Right forelimb (tissue), 1 donor: ENCODE measurements around the gene NDUFA3.
A peak's percentile ranks its signal among the peaks of the same experiment; 100 is the strongest.
"Not testable (repeated sequence)": the region's sequence is repeated elsewhere in the genome, so short reads cannot be mapped to it uniquely, and the experiment has no call there.

Experiments
- DNase-seq: peaks from one replicate; pipeline ENCODE4 v3.0.0-alpha.2; 2018

NDUFA3 gene

GRCh38 chr19:54102421-54103169 is at the start of gene NDUFA3:
Gene NDUFA3, plus strand, starts transcription at chr19:54102855. Its CDS starts 24 bp downstream, at chr19:54102879.
- DNase-seq = peak; percentile 96

GRCh38 chr19:54062643-54063042 is 40.0 kb upstream of the NDUFA3 start:
- no peak for DNase-seq

- DNase-seq = no peak
Observed at GRCh38 chr19:54063350-54064116, 39.1 kb upstream of the NDUFA3 start, which contains the start of gene VSTM1. Gene VSTM1, minus strand, starts transcription at chr19:54063897. Its CDS starts 120 bp downstream, at chr19:54063777.

- no peak for DNase-seq
Observed at GRCh38 chr19:54069470-54069869, 33.2 kb upstream of the NDUFA3 start.

GRCh38 chr19:54073829-54074228 is 28.8 kb upstream of the NDUFA3 start:
- no peak for DNase-seq

GRCh38 chr19:54074851-54075250 is 27.8 kb upstream of the NDUFA3 start:
- no peak for DNase-seq

GRCh38 chr19:54077334-54077733 is 25.3 kb upstream of the NDUFA3 start:
- no peak for DNase-seq

- DNase-seq = no peak
Observed at GRCh38 chr19:54081032-54081431, 21.6 kb upstream of the NDUFA3 start, which contains the start of gene TARM1. Gene TARM1, minus strand, starts transcription at chr19:54081365. Its CDS starts 25 bp downstream, at chr19:54081340.

GRCh38 chr19:54084410-54084809 is 18.2 kb upstream of the NDUFA3 start:
- DNase-seq = no peak

GRCh38 chr19:54094426-54095000 is 8.1 kb upstream of the NDUFA3 start:
- DNase-seq = no peak

GRCh38 chr19:54095136-54095858 is 7.4 kb upstream of the NDUFA3 start:
- no peak for DNase-seq

- DNase-seq = peak; percentile 60
Observed at GRCh38 chr19:54095859-54096616, 6.6 kb upstream of the NDUFA3 start.

GRCh38 chr19:54096617-54097106 is 6.0 kb upstream of the NDUFA3 start:
- no peak for DNase-seq

GRCh38 chr19:54099190-54099902 is 3.3 kb upstream of the NDUFA3 start:
- no peak for DNase-seq

- not testable (repeated sequence) for DNase-seq
Observed at GRCh38 chr19:54099903-54100255, 2.8 kb upstream of the NDUFA3 start.

GRCh38 chr19:54100561-54100960 is 2.1 kb upstream of the NDUFA3 start, which contains the start of gene OSCAR:
Gene OSCAR, minus strand, starts transcription at chr19:54100803. Its CDS starts 11 bp downstream, at chr19:54100792.
- no peak for DNase-seq

- DNase-seq = no peak
Observed at GRCh38 chr19:54104998-54105715, 2.5 kb downstream of the NDUFA3 start.

- DNase-seq = no peak
Observed at GRCh38 chr19:54105796-54106195, 3.1 kb downstream of the NDUFA3 start.

- peak; percentile 20 for DNase-seq
Observed at GRCh38 chr19:54106716-54107115, 4.1 kb downstream of the NDUFA3 start.

- DNase-seq = peak; percentile 12
Observed at GRCh38 chr19:54107876-54108490, 5.3 kb downstream of the NDUFA3 start.
